ENCODE data around the gene TUBA4B.

Gene TUBA4B

DNA sequence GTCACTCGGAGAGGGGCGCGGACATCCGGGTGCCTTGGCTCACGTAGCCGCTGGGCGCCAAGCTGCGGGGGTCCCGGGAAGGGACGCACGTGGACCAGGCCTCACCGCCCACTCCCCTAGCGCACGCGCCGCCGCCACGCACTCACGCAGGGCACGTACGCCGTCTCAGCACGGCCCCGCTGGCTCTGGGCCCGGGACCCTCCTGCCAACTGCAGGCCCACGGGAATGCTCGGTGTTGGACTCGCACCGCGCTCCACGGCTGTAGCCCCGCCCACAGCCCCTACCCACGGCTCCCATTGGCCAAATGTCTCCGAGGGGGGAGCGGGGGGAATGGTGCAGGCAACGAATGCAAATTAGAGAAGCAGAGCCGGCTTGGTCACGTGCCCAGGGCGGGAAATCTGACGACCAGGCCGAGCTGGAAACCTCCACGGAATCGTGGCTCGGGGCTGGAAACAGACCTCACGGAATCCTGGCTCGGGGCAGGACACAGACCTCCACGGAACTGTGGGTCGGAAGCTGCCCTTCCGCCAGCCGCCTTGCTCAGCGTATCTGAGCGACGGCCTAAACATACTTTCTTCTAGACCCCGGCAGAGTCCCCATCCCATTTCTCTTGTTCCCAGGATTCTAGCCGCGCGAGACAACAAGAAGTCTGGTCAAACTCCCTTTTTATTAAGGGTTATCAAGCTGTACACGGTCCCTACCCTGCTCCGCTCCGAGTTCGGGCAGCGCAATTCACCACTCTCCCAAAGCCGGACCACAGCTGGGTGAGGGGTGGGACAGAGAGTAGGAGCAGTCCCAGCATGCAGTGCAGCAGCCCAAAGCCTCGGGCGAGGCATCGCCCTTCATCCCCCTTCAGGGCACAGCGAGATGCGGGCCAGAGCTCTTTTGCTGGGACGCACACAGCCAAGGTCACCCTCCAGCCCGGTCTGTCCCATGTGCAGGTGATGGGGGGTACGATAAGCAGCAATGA lies 34.0 kb upstream of the TUBA4B start, which contains the start of gene ABCB6:
TSS of gene ABCB6 (minus strand) at position 227 of the 970 bp plus-strand sequence. CDS start 285 bp downstream, outside the sequence.
- peak; percentile 92 for DNase-seq

DNA sequence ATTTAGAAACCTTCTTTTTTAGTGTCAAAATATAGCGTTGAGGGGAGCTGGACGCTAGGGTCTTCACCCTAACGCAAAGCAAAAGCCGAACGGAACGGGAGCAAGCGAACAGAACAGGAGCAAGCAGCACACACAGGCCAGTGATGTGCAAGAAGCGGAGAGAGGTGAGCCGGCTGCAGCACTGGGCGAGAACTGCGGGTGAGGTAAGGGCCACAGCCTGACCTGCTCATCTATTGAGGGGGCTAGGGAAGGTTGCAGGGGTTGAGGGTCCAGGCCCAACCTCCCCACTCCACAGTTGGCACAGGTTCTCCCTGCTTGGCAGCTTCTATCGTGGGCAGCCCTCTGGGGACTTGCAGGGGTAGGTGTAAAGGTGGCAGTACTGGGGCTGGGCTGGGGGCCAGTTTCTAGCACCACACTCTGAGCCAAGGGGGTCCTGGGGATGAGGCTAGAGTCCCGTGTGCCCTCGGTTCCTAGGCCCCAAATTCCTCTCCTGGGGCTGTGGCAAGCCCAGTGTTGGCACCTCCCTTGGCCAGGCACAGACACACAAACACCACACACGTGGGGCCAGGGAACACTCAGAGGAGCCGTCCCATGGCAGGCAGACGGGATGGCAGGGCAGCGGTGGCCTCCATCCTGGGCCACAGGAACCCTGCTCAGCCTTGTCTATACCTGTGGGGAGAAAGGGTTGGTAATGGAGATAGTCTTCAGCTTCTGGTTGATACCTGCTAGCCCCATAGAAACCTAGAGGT lies 33.1 kb upstream of the TUBA4B start:
- DNase-seq, result no peak

DNA sequence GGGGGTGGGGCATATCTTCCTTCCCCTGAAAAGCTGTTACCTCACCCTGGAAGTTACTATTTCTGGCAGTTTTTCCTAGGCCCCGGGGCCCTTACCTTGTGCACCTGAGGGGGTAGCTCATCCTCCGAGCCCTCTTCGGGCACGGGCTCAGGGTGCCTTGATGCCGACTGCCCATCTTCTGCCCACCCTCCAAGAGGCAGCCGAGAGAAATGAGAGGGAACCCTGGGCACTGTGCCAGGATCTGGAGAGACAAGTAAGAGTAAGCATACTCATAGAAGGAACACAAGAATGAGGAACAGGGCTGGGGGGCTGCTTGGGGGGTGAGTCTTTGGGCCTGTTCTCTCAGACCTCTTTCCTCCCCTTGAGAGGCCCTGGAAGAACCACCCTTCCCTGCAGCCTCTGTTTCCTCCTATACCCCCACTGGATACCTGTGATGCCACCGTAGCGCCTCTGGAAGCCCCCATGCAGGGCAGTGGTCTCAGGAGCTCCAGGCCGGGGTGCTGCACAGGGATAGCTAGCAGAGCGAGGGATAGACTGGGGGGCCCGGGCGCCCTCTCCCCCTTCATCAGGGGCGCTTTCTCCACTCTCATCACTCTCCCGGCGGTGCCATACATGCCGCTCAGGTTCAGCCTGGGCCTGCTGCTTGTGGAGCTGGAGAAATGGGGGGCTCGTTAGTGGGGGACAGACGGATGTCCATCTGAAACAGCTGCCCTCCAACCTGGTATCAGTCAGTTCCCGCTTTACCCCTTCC lies 32.2 kb upstream of the TUBA4B start:
- no peak for DNase-seq

DNA sequence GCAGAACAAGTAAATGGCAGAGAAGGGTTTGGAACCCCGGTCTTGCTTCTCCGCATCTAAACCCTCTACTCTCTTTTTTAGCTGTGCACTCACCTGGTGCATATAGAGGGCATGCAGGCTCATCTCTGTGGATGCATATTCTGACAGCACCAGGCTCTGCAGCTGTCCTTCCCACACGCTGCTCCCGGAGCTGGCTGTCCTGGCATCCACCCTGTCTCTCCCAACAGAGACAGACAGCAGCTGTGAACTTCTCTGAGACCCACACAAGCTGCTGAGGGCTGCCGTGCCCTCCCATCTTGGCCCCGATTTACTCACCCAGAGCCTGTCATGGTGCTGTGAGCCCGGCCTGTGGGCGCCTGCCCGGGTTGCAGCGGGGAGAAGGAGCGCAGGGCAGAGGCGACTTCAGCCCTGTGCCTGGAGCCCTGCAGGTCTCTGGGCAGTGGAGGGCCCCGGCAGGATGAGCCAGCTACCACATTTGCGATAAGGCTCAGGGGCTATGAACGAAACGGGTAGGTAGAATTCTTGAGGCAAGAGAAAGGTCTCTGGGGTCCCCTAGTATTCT lies 31.0 kb upstream of the TUBA4B start:
- DNase-seq, result no peak

DNA sequence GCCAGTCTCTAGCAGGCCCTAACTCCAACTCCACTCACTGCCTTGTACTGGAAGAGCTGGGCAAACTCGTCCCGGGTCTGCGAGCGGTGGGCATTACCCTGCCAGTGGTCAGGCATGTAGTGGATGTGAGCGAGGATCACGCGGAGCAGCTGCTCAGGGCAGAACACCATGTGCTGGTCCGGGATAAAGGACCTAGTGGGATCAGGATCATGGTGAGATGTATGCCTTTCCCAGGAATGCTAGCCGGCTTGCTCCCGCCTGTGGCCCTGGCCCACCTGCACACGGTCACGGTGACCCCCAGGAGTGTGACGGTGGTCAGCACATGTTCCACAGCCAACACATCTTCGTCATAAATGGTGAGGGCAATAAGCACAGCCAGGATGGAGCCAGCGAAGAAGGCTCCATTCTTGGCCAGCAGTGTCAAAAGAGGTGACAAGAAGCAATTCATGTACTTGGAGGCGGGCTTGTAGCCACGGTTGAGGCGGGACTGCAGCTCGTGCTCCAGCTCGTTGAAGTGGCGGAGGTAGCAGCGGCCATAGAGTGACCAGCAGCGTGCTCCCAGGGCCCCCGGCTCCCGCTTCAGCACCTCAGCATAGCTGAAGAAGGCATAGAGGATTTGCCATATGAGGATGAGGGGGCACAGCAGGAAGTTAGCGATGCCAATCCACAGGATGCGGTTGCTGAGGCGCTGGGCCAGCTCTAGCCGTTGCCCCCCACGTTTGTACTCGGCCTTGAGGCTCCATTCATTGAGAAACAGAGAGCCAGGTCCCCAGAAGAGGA lies 29.0 kb upstream of the TUBA4B start:
- no peak for DNase-seq

DNA sequence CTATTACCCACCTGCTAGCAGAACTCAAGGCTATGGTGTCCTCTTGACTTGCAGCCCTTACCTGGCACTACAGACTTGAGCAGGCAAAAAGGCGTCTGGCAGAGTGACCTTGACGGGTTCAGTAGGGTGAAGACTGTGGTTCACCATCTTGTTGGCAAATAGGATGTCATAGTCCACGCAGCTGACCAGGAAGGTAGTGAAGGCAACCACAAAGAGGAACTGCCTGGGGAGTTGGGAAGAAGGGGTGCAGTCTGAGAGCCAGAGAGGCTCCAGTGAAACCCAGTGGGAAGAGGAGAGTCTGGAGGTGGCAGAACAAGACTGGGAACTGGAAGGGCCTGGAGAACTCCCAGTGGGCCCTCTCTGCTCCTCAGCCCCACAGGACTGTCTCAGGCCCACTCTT lies 27.7 kb upstream of the TUBA4B start:
- DNase-seq, result no peak

DNA sequence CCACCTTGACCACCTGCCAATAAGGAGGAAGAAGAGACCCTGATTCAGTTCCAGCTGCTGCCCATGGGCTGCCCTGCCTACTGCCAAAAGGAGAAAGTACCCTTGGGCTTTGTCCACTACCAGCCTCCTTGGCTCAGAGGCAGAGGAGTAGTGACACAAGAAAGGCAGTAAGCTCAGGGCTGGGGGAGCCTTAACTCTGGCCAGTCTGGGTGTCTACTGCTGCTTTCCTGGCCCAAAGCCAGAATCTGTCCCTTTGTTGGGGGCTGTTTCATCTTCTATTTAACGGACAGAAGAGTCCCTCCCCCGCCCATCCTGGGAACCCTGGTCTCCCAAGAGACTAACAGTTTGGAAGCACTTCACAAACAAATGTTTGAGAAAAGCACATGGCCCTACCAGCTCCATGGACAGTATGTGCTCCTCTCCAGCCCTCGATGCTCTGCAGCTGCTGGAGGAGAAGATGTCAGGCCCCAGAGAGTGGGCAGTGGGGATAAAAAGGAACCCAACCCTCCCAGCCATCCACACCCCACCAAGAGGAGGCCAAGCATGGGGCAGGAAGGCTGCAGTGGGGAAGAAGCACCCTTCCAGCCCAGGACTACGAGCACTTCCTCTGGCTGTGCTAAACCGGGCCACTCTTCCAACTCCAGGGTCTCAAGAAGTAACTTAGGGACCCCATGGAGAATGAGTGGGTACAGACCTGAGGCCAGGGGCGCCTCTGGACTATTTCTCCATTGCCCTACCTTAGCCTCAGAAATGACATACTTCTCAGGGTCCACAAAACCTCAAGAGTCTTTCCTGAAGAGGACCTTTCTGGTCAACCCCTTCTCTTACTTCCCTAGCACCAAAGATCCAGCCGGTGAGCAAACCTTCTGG lies 24.8 kb upstream of the TUBA4B start:
- DNase-seq, result peak; percentile 23

DNA sequence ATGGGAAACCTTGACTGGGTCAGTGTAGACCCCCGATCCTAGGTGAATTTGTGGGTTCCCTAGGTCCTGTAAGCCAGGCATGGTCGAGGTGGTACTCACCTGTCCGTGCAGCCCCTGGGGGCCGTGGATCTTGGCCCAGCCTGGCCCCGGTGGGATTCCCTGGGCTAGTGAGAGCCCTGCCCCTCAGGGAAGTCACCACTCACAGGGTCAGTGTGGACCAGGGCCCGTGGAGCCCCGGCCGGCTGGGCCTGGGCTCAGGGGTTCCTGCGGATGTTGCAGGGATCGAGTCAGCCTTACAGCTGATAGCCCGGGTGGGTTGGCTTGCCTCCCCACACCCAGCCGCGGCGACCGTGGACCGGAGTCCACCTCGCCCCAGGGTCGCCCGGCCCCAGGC lies 24.1 kb upstream of the TUBA4B start:
- DNase-seq, result no peak

DNA sequence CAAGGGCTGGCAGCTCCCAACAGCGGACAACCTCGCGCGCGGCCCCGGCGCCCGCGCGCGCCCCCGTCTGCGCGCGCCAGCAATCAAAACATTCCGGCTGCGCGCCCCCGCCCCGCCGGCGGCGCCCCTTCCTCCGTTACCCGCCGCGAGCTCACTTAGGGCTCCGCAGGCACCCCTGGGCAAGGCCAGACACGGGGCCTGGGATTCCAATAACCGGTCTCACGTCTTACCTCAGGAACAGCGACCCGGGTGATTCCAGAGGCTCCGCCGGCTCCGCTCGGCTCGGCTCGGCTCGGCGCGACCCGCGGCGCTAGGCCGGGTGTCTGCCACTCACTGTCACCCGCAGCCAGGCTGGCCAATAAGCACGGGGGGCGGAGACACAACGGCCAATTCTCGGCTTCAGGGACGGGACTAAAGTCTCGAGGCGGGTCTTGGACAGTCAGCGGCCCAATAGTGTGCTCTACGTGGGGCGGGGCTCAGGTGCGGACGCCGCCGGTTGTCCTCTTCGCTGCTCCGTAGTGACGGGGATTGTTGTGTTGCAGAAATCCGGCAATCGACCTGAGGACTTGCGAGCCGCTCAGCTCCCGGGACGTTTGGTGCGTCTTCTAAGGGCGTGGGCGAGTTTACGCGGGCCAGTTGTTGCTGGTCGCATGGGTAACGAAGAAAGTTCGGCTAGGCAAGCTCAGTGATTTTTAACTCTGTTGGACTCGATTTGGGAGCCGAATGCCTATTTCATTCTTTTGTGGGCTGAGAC lies 23.6 kb upstream of the TUBA4B start, which contains the start of the genes ANKZF1 and ATG9A:
TSS of gene ANKZF1 (plus strand) at position 502 of the 754 bp plus-strand sequence. CDS start 452 bp downstream, outside the sequence.
TSS of gene ATG9A (minus strand) at position 332 of the 754 bp plus-strand sequence. CDS start 1,612 bp downstream, outside the sequence.
- peak; percentile 98 for DNase-seq

DNA sequence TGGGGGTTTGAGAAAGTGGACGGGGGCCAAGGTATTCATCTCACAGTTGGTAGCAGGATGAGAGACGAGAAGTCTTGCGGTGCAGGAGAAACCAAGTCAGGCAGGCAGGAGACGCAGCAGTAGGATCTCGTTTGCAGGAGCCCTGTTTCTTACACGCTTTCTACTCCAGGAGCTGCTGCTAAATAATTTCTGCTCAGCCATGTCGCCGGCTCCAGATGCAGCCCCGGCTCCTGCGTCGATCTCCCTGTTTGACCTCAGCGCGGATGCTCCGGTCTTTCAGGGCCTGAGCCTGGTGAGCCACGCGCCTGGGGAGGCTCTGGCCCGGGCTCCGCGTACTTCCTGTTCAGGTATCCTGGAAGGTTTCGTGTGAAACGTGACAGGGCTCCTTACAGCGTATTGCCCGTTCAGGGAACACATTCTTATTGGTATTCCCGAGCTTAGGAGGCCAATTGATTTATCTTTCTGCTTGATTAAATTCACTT lies 22.9 kb upstream of the TUBA4B start:
- peak; percentile 58 for DNase-seq

DNA sequence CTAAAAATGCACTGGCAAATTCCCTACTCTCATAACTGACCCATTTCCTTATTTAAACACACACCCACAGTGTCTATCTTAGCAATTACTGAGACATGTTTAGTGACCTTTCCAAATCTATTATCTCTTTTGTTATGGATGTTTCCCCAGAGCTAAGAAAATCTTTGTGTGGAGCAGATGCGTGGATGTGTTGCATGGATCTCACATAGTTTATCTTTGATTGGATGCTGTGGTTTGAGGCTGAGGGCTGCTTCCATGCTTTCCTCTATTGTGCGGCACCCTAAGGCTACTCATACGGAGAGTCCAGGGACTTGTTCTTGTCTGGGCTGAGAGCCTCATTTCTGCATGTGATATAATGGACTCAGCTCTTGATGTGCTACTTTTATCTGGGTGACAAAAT lies 18.7 kb upstream of the TUBA4B start:
- no peak for DNase-seq

DNA sequence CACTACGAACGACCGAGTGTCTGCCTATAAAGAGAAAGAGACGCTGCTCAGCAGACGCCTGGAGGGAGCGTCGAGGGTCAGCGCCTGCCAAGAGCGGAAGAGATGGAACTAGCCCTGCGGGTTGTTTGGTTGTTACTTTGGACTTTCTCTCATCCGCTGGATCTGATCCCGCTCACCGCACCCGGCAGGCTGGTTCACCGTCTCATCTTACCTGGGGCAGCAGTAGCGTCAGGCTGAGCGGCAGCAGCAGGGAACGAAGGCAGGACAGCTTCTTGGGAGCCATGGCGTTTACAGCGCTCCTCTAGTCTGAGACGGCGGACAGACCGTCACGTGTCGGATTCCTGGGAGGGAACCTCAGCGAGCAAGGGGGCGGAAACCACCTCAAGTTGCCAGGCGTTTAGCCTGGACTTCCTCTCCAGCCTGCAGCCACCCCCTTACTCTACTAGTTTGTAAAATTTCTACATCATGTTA lies 9.7 kb upstream of the TUBA4B start:
- DNase-seq, result no peak

DNA sequence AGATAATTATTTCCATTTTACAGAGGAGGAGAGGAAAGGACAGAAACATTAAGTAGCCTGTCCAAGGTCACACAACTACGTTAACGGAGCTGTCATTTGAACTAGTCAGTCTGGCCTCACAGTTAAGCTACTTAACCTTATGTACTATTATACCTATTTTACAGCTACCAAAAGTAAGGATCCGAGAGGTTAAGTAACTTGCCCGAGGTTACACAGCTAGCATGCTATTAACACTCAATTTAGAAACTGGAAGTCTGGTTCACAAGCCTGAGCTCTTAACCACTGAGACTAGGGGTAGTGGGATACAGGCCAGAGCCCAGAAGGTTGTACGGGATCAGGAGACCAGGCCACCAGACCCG lies 8.3 kb upstream of the TUBA4B start:
- DNase-seq, result no peak

DNA sequence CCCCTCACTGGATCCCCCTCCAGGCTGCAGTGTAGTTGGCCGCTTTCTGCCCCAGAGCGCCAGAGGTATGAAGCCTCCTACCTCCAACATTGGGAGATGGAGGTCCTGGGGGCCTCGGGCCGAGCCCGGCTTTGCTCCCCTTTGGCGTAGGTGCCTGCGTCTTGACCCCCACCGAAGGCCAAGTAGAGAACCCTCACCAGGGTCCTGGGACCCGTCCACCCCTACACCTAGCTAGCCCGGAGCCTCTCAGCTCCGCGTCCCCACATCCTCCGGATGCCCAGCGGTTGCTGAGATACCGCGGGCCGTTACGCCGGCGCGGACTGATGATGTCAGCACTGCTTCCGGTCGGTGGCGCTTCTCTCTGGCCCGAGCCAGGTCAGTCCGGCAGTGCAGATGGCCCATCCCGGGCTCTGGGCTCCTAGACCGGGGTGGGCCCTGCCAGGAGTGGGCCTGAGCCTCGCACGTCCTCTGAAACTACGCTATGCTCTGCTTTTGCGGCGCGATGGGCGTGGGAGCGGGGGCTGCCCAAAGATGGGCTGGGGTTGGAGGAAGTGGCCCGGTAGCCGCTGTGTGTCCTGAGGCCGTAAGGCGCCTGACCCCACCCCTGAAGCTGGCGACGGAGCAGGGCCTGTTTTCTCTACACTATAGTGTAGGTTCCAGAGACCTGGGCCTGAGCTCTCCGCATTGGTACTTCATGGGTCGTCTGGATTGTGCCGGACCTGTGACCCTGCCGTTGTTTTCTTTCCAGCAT lies 7.7 kb upstream of the TUBA4B start, which contains the start of the genes GLB1L and STK16:
TSS of gene GLB1L (minus strand) at position 297 of the 751 bp plus-strand sequence. CDS start 1,871 bp downstream, outside the sequence.
TSS of gene STK16 (plus strand) at position 332 of the 751 bp plus-strand sequence. CDS start 521 bp downstream, outside the sequence.
- DNase-seq, result peak; percentile 89

DNA sequence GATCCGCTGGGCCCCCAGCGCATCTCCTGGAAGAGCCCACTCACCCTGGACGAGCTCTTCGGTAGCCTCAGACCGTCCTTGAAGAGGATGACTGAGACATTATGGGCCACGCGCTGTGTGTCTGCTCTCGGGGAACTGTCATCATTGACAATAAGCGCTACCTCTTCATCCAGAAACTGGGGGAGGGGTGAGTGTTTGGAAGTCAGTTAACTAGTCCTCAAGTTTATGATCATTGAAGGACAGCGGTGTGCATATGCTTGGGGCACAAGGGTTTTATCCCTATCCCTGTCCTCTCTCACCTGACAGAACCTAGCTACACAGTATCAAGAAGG lies 7.2 kb upstream of the TUBA4B start:
- DNase-seq, result peak; percentile 20

DNA sequence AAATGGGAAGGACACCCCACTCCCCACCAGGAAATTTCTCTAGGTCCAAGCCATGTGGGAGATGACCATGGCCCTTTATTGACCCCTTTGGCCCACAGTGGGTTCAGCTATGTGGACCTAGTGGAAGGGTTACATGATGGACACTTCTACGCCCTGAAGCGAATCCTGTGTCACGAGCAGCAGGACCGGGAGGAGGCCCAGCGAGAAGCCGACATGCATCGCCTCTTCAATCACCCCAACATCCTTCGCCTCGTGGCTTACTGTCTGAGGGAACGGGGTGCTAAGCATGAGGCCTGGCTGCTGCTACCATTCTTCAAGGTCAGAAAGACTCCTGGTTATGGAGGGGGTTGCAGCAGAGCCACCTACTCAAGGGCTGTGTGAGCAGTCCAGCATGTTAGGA lies 6.5 kb upstream of the TUBA4B start:
- no peak for DNase-seq

DNA sequence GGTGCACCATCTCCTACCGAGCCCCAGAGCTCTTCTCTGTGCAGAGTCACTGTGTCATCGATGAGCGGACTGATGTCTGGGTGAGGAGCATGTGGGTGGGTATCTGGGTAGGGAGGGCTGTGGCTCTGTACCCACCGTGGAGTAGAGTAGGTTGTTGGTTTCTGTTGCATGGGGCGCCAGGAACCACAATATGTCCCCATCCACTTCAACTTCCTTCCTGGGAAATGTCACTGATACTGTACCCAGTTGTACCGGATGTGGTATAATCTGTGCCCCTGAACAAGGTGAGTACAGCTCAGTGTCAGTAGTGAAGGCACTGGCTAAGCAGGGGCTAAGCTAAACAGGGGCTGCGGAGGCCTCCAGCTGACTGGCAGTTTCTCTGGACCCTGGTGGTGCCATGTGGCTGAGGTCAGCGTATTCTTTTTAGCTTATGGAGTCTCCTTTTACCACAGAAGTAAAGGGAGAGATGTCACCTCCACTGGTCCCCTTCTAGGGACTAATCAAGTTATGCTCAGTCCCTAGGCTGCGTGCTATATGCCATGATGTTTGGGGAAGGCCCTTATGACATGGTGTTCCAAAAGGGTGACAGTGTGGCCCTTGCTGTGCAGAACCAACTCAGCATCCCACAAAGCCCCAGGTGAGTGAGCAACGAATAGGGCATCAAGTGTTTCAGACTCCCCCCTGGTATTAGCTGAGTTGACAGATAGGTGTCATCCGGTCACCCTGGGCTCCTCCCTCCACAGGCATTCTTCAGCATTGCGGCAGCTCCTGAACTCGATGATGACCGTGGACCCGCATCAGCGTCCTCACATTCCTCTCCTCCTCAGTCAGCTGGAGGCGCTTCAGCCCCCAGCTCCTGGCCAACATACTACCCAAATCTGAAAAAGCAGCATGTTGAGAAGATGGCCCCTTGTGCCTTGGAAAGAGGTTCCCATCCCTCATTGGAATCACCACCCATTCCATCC lies 5.1 kb upstream of the TUBA4B start:
- DNase-seq, result peak; percentile 80

All from CD4-positive, alpha-beta T cell treated with Interleukin-17A for 4 hours (primary cell).